Measurements from ENCODE around the gene CELA2A. TPM values are rescaled to one million over a fixed set of nuclear protein-coding genes. Genes with fewer than 3 reads are reported as not detected.

The CELA2A gene
- total and polyA plus RNA-seq, 11 donors = 0.76 to 1.0 (median 0.84) TPM; not detected in 6

- H3K4me3 ChIP-seq = no peak overlapping the region
- 91 to 95% (median 92%) methylated on average over 6 of the region's 6 CpGs for WGBS, 4 donors
- peak in 1 of 5 donors; percentile 13 for DNase-seq
- no peaks in the 10 kb centered on the region for H3K4me1 ChIP-seq
- peaks cover 0 to 7% (median 0%) of the 10 kb centered on the region in 12 donors for H3K9me3 ChIP-seq
- ATAC-seq = no peak
- intact Hi-C loops (cut with DNase I) = no loop called here
- H3K36me3 ChIP-seq = no peaks in the 10 kb centered on the region
- H3K27ac ChIP-seq = no peak overlapping the region
- no peak for TF ChIP-seq CTCF (IDR thresholded peaks at IDR 0.05)
- TF ChIP-seq POLR2A (IDR thresholded peaks at IDR 0.05) = no peak
- H3K27me3 ChIP-seq = peaks cover 0 to 15% (median 0%) of the 10 kb centered on the region in 9 donors
Measured at GRCh38 chr1:15451014-15451722, 5.4 kb upstream of the CELA2A start.

GRCh38 chr1:15452216-15452615, 4.3 kb upstream of the CELA2A start:
- intact Hi-C loops (cut with DNase I) = no loop called here
- peak in 1 of 5 donors; percentile 7 for DNase-seq
- Histone ChIP-seq H3K4me1 (no peaks in the 10 kb centered on the region), H3K36me3 (no peaks in the 10 kb centered on the region), H3K4me3 (no peak overlapping the region), H3K9me3 (peaks cover 0 to 7% (median 0%) of the 10 kb centered on the region in 12 donors), H3K27me3 (peaks cover 0 to 8% (median 0%) of the 10 kb centered on the region in 9 donors), H3K27ac (no peak overlapping the region)
- WGBS, 4 donors = 76 to 100% (median 92%) methylated on average over 1 of the region's 1 CpG; no CpG with 5 or more reads in 1 of the 4 donors
- no peak for ATAC-seq
- TF ChIP-seq POLR2A (IDR thresholded peaks at IDR 0.05) = no peak

GRCh38 chr1:15452866-15453571, 3.5 kb upstream of the CELA2A start:
- H3K27me3 ChIP-seq = no peaks in the 10 kb centered on the region
- ATAC-seq (no peak), DNase-seq (peak in 1 of 5 donors; percentile 22)
- no peak overlapping the region for H3K27ac ChIP-seq
- 82 to 87% (median 84%) methylated on average over 10 of the region's 10 CpGs for WGBS, 4 donors
- no peaks in the 10 kb centered on the region for H3K4me1 ChIP-seq
- no peak overlapping the region for H3K4me3 ChIP-seq
- intact Hi-C loops (cut with DNase I) = no loop called here
- H3K9me3 ChIP-seq = peaks cover 0 to 7% (median 0%) of the 10 kb centered on the region in 12 donors
- TF ChIP-seq POLR2A (IDR thresholded peaks at IDR 0.05) (no peak), CTCF (IDR thresholded peaks at IDR 0.05) (no peak)
- no peaks in the 10 kb centered on the region for H3K36me3 ChIP-seq

- DNase-seq (peak in 1 of 5 donors; percentile 41), ATAC-seq (no peak)
- TF ChIP-seq POLR2A (IDR thresholded peaks at IDR 0.05) (no peak), CTCF (IDR thresholded peaks at IDR 0.05) (no peak)
- Histone ChIP-seq H3K27me3 (peaks cover 0 to 4% (median 0%) of the 10 kb centered on the region in 9 donors), H3K27ac (no peak overlapping the region), H3K9me3 (peaks cover 0 to 7% (median 0%) of the 10 kb centered on the region in 12 donors), H3K4me3 (no peak overlapping the region), H3K36me3 (no peaks in the 10 kb centered on the region), H3K4me1 (no peaks in the 10 kb centered on the region)
- intact Hi-C loops (cut with DNase I) = no loop called here
- WGBS, 4 donors = 69 to 86% (median 81%) methylated on average over 9 to 11 of the region's 11 CpGs
Measured at GRCh38 chr1:15453734-15454133, 2.8 kb upstream of the CELA2A start.

Data from heart left ventricle (tissue), 16 donors.